Right lobe of liver (tissue), 4 donors: ENCODE results near the gene AHI1.

Experiments
- POLR2A ChIP-seq: fragments of 450-650 bp; IDR thresholded peaks from one replicate; pipeline ENCODE4 v1.6.1; 2017; ENCODE audit warnings: antibody characterized with exemption, mild to moderate bottlenecking
- TF ChIP-seq, protein P1 (sequence below), 4 donors: fragments of 200-600 bp in 3 of 4; fragments of 450-650 bp in 1 of 4; IDR thresholded peaks; one replicate each; pipeline versions ENCODE4 v1.5.1 to v1.8.0; 2016 to 2022; ENCODE audit warnings: antibody characterized with exemption in 4 of 4, mild to moderate bottlenecking in 2 of 4
- donor health status: DM: no; HTN: no; CAD: no.
- donor health status: DM: no; HTN: no; CAD: no.
- donor health status: DM: no; HTN: yes; CAD: no.

DNA sequence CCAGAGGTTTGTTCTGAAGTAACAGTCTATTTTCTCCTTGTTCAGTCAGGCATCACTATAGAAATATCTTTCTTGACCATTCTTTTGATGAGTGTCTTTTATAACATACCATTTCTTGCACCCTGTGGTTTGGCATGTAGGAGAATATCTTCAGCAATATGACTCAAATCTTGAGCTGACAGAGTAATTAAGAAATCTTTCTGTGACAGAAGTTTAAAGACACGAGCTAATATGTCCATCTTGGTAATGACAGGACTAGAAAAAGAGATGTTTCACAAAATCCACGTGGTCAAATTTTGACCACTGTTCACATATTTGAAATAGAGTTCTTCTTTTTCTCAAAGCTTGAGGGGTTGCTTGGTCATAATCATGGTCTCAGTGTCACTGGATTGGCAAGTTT is 166.5 kb downstream of the AHI1 start:
- TF ChIP-seq, protein P1, sequence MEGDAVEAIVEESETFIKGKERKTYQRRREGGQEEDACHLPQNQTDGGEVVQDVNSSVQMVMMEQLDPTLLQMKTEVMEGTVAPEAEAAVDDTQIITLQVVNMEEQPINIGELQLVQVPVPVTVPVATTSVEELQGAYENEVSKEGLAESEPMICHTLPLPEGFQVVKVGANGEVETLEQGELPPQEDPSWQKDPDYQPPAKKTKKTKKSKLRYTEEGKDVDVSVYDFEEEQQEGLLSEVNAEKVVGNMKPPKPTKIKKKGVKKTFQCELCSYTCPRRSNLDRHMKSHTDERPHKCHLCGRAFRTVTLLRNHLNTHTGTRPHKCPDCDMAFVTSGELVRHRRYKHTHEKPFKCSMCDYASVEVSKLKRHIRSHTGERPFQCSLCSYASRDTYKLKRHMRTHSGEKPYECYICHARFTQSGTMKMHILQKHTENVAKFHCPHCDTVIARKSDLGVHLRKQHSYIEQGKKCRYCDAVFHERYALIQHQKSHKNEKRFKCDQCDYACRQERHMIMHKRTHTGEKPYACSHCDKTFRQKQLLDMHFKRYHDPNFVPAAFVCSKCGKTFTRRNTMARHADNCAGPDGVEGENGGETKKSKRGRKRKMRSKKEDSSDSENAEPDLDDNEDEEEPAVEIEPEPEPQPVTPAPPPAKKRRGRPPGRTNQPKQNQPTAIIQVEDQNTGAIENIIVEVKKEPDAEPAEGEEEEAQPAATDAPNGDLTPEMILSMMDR (IDR thresholded peaks at IDR 0.05), result no peak
- TF ChIP-seq POLR2A, result no peak
